ENCODE measurements around the gene CORO6. TPM values are rescaled to one million over a fixed set of nuclear protein-coding genes. Genes with fewer than 3 reads are reported as not detected.

The CORO6 gene
- total RNA-seq, 1 experiment from 2014 or later, result 35.0 TPM

DNA sequence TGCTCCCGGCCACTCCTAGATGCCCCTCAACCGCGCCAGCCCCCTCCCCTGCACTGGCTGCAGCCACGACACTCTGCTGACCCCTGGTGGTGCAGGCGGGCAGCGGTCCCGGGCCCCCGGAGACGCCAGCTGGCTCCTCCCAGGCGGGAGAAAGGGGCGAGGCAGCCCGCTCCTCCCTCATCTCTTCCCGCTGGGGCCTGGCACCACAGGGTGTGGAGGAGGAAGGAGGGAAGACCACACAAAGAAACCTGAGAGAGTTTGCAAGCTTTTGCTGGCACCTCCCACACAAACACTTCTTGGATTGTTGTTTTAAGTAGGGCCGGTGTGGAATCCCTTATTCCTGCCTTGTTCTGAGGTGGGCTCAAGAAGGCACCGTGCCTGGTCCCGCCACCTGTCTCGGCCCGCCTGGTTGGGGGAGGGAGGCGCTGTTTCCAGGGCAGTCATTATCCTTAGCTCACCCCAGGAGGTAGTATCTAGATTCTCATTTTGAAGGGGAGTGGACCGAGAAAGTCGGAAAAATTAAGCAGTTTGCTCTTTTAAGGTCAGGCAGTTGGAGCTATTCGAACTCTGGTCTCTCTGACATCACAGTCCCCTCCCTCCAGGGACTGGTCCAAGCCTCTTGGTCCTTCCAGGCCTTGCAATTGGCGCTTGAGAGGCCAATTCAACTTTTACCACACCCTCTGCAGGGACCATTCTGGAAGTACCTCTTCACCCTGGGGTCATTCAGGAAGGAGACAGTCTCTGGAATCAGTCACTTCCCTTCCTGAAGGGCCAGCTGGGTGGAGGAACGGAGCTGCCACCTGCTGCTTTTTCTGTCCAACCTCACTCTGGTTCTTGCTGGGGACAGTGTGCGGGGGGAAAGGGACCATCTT is 30.7 kb downstream of the CORO6 start:
- Histone ChIP-seq H3K79me2 (ENCODE audit: low read depth) (peaks cover 52% of the 10 kb centered on the region), H3K9me3 (ENCODE audit: insufficient read depth, low read depth) (no peaks in the 10 kb centered on the region), H2AFZ (peak overlapping the region; percentile 69), H3K4me2 (peak overlapping the region; percentile 84), H3K27me3 (ENCODE audit: insufficient read depth, low read depth) (no peaks in the 10 kb centered on the region), H3K27ac (peak overlapping the region; percentile 41), H3K4me3 (peak overlapping the region; percentile 64; the same call in 1 of the 2 replicates), H4K20me1 (ENCODE audit: insufficient read depth) (peaks cover 3% of the 10 kb centered on the region), H3F3A (ENCODE audit: insufficient read depth, low read depth) (peaks cover 30% of the 10 kb centered on the region), H3K36me3 (ENCODE audit: low read depth) (no peaks in the 10 kb centered on the region), H3K4me1 (replicated peaks; ENCODE audit: insufficient read depth) (peaks cover 48% of the 10 kb centered on the region), H3K9me2 (ENCODE audit: insufficient read depth) (no peaks in the 10 kb centered on the region)
- DNase-seq, result peak; percentile 78 to 94
- POLR2A ChIA-PET (ENCODE audit: unreplicated experiment), result interaction anchor here (0.5 to 0.9 kb wide), 6 partner anchors 30 to 413 kb away, joined by 3 to 18 read pairs (median 4); no protein-coding TSS in a partner anchor
- CTCF ChIA-PET, result interaction anchor here (0.6 to 1.5 kb wide), 5 partner anchors 18 to 222 kb away, joined by 3 to 9 read pairs (median 5); no protein-coding TSS in a partner anchor
- no peak for TF ChIP-seq EZH2 (IDR thresholded peaks at IDR 0.05; ENCODE audit: low read depth)
- TF ChIP-seq, protein P1, sequence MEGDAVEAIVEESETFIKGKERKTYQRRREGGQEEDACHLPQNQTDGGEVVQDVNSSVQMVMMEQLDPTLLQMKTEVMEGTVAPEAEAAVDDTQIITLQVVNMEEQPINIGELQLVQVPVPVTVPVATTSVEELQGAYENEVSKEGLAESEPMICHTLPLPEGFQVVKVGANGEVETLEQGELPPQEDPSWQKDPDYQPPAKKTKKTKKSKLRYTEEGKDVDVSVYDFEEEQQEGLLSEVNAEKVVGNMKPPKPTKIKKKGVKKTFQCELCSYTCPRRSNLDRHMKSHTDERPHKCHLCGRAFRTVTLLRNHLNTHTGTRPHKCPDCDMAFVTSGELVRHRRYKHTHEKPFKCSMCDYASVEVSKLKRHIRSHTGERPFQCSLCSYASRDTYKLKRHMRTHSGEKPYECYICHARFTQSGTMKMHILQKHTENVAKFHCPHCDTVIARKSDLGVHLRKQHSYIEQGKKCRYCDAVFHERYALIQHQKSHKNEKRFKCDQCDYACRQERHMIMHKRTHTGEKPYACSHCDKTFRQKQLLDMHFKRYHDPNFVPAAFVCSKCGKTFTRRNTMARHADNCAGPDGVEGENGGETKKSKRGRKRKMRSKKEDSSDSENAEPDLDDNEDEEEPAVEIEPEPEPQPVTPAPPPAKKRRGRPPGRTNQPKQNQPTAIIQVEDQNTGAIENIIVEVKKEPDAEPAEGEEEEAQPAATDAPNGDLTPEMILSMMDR (conservative IDR thresholded peaks at IDR 0.05), result peak; percentile 91
- BruUV-seq (replicated peaks), result no TSS peak
- intact Hi-C loops (cut with micrococcal nuclease; ENCODE audit: unreplicated experiment), result loop anchor here (1.0 to 5.0 kb wide), 3 partner anchors 47 to 223 kb away; no protein-coding TSS in a partner anchor

DNA sequence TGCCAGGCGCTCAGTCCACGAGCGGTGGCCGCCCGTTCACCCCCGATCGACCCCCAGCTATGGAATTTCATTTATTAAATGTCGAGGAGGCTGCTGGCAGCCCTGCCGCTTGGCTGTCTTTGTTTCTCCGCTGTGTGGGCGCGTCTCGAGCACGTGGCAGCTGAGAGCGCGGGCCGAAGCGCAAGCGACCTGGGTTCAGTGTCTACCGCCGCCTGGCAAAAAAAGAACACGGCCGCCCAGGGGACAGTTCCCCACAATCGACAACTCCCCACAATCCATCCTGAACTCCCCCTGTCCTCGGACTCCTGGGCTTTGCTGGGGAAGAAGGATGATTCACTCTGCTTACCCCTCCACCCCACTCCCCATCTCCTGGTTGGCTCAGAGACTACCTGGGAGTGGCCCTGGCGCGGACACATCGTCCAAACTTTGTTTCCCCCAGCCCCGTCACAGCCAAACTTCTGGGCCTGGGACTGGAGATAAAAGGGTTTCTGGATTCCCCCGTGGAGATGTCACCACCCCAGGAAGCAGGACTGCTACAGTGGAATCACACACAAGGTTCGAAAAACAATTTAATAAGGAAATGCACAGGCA is 31.5 kb downstream of the CORO6 start:
- ChIA-PET POLR2A (ENCODE audit: unreplicated experiment) (interaction anchor here (0.5 to 0.9 kb wide), 5 partner anchors 30 to 466 kb away, joined by 3 to 6 read pairs (median 4); no protein-coding TSS in a partner anchor), CTCF (interaction anchor here (0.6 to 1.5 kb wide), 5 partner anchors 36 to 221 kb away, joined by 5 to 9 read pairs (median 6); no protein-coding TSS in a partner anchor)
- H3K4me3 ChIP-seq, result no peak overlapping the region
- H3K36me3 ChIP-seq (ENCODE audit: low read depth), result no peaks in the 10 kb centered on the region
- no peak for DNase-seq
- BruUV-seq (replicated peaks), result no TSS peak
- H3K79me2 ChIP-seq (ENCODE audit: low read depth), result peaks cover 52% of the 10 kb centered on the region
- H3K27ac ChIP-seq, result no peak overlapping the region
- H4K20me1 ChIP-seq (ENCODE audit: insufficient read depth), result peaks cover 10% of the 10 kb centered on the region
- H3K9me3 ChIP-seq (ENCODE audit: insufficient read depth, low read depth), result no peaks in the 10 kb centered on the region
- TF ChIP-seq, protein P1 (conservative IDR thresholded peaks at IDR 0.05), result no peak
- TF ChIP-seq EZH2 (IDR thresholded peaks at IDR 0.05; ENCODE audit: low read depth), result no peak
- no peaks in the 10 kb centered on the region for H3K9me2 ChIP-seq (ENCODE audit: insufficient read depth)
- intact Hi-C loops (cut with micrococcal nuclease; ENCODE audit: unreplicated experiment), result loop anchor here (1.0 to 5.0 kb wide), 3 partner anchors 48 to 222 kb away; no protein-coding TSS in a partner anchor
- H3F3A ChIP-seq (ENCODE audit: insufficient read depth, low read depth), result peaks cover 30% of the 10 kb centered on the region
- peaks cover 49% of the 10 kb centered on the region for H3K4me1 ChIP-seq (replicated peaks; ENCODE audit: insufficient read depth)
- H2AFZ ChIP-seq, result no peak overlapping the region
- peak overlapping the region; percentile 84 for H3K4me2 ChIP-seq
- no peaks in the 10 kb centered on the region for H3K27me3 ChIP-seq (ENCODE audit: insufficient read depth, low read depth)
